CD4-positive, alpha-beta T cell treated with Interleukin-1 beta for 1 hour (primary cell): ENCODE data around the gene CLMN.
"Not testable (repeated sequence)": the region's sequence is repeated elsewhere in the genome, so short reads cannot be mapped to it uniquely, and the experiment has no call there.

ENCODE experiments used
- DNase-seq, 2 donors: peaks; one replicate each; pipeline ENCODE4 v3.0.0-alpha.2; 2020 to 2022

Gene CLMN

DNA sequence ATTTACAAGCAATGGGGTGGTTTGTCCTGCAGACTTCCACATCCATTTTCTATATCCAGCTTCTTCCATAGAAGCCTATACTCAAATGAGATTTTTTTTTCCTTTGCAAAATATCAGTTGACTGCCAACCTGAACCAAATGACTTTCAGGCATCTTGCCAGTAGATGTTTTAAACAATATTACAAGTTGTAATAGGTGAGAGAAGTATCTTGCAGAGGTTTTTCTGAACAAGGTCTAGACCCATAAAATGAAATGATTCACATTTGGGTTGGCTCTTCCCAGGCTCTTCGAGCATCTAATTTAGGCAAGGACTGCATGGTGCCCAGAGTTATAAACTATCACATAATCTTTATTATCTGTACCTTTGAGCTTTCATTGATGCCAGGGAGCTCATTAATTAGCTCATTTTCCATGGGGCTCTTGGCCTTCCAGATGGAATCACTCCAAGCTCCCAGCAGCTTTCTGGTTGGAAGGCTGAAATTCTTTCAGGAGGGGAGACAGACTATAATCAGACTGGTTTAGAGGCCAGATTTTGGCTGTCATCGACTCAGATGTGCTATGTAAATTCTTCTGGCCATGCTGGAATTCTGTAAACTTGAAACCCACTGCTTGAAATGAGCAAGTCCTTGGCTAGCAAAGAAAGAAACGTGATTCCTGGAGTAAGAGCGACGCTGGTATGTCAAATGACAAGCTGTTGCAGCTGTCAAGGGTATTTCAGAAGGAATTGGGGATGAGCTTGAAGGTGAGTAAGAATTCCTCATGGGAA lies 130.2 kb downstream of the CLMN start:
- DNase-seq = no peak

DNA sequence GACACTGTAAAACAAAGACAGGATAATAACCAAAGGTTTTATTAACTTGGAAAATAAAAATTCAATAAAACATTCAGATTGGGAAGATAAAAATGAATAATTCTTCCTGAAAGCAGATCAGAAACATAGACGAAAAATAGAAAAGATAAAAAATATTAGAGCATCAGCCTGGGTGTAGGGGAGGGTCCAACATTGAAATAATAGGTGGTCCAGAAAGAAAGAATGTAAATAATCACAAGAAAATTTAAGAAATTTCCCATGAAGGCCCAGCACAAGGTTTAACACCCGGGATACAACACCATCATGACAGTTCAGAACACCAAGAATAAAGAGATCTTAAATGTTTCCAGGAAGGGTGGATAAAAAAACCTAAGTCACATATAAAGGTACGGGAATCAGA lies 131.3 kb downstream of the CLMN start:
- no peak for DNase-seq

DNA sequence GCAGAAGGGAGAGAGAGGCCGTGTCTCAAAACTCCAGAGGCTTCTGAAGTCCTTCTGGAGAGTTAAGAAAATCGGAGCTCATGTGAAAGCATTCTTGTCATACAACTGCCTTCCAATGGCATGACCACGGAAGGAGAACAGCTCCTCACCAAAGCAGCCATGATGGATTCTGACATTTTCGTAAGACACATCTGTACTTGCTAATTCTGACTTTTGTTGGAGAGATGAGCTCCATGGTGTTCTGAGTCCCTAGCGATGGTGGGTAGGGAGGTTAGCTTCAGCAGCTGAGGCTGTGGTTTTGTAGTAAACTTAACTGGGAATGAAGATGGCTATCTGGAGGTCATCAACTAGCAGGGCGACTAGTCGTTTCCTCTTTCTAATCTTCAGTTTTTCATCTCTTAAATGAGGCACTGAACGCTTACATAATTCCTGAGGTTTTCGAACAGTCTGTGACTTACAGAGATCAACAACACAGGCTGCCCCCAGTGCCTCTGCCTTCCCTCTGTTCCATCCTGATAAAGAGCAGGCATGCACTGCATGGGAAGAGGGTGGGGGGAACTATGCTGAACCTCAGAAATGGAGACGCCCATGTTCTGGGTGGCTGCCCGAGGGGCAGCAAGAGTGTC lies 133.8 kb downstream of the CLMN start:
- no peak for DNase-seq

DNA sequence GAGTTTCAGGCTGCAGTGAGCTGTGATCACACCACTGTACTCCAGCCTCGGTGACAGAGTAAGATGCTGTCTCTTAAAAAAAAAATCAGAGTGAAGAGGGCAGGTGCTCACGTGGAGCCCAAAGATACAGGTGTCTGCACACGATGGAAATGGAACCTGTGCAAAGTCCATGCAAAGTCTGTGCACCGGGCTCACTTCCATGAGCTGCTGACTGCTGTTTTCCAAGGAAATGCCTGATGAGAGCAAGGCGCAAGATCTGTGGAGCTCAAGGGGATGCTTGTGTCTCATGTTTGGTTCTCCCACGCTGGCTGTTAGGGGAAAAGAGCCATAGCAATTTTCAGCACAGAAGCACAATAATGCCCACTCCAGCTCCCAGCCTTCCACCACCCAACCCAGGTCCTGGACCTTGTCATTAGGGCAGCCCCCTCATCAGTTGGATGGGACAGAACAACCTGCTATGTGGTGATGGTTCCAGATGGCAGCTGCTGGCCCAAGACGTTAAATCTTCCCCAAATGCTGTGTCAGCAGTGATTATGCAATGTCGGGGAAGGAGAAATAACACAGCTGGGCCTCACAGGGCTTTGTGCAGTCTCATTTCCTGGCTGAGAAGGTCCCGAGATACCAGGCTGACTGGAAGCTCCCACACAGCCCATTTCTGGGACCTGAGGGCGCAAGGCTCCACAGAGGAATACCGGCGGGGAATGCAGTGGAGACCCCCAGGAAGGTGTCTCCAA lies 134.5 kb downstream of the CLMN start:
- peak in 1 of 2 donors; percentile 56 for DNase-seq

DNA sequence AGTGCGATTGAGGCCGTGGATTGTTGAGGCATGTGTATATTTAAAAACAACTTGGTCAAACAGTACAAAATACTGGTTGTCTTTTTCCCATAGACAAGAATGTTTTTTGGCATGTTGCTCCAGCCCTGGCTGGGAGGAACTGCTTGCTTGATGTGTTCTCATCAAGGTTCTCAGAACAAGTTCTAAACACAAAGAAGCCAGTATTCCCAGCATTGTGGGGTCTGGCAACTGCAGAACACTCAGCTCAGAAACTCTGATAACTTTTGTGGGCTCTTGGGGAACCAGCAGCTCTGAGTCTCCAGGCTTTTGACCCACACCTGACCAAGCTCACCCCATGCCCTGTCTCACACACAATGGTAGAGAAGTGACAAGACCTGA lies 135.3 kb downstream of the CLMN start:
- no peak for DNase-seq

DNA sequence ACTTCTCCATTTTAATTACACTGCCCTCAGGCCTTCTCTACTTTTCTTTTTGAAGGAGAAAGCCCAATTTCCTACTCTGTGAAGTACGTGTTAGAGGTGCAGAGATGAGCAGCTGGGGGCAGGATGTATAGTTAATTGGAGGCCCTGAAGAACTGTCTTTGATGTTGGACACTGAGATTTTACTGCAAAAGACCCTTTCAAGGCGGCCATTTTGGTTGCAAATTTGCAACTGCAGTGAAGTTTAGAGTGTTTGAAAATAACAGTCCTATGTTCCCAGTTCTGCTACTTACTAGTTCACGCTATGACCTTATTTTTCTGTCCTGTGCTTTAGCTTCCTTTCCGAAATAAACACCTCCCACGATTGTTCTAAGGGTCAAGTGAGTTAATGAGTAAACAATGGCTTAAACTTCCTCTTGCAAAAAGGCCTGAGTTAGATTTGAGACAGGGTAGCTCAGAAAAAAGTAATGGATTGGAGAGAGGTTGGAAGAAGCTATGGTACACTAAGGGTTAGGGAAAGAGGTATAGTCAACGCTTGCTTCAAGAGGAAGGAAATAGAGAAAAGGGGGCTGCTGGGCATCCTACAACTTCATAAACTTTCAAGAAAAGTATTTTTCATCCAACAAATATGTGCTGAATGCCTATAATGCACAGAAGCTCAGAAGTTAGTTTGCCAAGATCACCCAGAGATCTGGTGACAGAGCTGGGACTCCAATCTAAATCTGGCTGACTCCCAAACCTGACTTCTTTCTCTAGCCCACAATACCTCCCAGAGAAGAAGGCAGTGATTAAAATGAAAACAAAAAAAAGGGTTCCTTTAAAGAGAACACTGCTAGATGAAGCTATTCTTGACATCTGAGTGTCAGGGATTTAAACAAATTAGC lies 135.9 kb downstream of the CLMN start:
- no peak for DNase-seq

DNA sequence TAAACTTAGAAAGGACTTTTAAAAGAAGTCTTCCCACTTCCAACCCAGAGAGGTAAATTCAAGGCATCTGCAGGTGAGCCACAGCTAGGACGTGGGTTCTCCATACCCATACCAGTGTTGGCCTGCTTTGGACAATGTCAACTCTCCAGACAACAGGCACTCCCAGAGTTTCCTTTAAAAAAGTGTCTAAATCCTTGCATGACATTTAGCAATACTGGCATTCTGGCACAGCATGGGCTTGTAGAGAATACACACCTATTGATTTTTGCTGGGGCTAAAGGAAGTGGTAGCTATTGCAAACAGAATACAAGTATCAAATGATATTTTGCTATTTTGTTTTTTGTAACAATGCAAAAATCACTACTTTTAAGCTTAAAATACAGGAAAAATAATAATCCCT lies 136.6 kb downstream of the CLMN start:
- no peak for DNase-seq

DNA sequence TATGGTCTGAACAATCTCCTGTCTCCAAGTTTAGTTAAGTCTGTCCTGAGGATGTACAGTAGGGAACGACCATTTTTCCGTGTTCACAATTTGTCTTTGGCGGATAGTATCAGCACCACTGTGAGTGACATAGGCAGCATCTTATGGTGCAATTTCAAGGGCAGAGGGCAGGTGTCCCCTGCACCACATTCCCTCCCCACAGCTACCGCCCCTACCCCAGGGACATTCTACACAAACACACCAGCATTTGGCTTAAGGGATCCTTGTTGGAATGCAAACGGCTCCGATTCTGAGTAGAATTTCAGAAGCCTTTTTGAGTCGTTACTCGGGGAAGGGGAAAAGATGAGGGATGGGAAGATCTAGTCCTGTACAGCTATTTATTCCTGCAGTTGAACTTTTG lies 137.3 kb downstream of the CLMN start:
- DNase-seq = no peak

DNA sequence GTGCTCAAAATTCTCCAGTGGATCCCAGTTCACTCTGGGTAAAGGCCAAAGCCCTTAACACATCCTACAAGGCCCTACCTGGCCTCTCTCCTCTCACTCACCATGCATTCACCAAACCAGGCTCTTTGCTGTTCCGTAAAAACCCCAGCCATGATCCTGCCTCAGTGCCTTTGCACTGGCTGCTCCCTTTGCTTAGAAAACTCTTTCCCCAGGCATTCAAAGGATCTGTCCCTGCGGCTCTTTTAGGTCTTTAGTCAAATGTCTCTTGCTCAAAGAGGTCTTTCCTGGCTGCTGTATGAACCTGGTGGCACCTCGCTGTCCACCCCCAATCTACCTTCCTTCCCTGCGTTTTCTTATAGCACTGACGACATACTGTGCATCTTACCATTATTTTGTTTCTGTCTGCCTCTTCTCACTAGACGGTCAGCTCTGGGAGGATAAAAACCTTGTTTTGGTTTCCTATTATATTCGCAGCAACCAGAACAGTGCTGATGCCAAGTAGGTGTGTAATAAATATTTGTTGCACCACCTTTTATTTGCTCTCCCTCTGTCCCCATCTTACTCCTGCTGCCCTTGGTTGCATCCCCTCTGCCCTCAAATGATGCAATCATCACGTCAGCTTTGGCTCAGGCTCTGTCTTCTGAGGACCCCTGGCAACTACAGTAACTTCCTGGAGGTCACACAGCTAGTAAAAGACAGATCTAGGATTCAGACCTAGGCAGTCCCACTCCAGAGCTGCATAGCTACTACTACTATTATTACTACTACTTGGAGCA lies 138.6 kb downstream of the CLMN start:
- no peak for DNase-seq

DNA sequence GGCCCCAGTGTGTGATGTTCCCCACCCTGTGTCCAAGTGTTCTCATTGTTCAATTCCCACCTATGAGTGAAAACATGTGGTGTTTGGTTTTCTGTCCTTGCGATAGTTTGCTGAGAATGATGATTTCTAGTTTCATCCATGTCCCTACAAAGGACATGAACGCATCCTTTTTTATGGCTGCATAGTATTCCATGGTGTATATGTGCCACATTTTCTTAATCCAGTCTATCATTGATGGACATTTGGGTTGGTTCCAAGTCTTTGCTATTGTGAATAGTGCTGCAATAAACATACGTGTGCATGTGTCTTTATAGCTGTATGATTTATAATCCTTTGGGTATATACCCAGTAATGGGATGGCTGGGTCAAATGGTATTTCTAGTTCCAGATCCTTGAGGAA lies 144.0 kb downstream of the CLMN start:
- DNase-seq = not testable (repeated sequence)

DNA sequence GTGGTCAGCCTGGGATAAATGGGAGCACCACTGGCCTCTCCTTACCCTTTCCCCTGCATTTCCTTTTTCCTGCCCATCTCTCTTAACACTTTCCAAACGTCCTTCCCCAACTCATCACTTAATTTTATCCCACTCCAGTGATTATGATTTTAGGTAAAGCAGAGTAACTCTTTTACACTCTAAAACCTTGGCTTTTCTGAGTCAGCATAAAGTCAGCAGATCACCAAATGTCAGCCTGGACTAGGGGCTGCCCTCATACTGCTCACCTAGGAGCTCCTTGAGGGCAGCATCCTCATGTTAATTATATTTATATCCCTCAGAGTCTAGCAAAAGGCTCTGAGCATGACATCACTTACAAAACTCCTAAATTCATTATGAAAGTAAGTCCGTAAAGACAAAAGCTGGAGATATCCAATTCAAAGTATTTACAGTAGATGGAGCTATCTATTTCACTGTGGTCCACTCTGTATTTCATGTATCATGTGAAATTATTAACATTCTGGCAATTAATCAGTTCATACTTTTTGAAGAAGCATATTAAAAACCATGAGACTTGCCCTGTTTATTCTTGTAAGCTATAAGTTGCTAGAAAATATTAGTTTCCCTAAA lies 145.4 kb downstream of the CLMN start:
- DNase-seq = no peak

DNA sequence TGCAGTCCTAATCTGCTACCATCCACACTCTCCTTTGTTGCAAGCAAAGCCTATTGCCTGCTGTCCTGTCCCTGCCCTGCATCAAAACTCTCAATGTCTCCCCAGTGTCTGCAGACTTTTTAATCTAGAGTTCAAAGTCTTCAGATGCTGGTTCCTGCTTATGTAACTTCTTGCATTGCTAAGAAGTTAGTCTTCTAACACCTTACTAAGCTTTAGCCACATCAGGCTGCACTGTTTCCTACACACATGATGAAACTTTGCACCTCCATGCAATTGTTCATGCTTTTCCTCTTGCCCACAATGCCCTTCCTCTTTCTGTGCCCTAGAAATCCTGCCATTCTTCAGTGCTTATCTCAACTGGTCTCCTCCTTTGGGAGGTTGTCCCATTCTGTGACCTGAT lies 146.2 kb downstream of the CLMN start:
- no peak for DNase-seq

DNA sequence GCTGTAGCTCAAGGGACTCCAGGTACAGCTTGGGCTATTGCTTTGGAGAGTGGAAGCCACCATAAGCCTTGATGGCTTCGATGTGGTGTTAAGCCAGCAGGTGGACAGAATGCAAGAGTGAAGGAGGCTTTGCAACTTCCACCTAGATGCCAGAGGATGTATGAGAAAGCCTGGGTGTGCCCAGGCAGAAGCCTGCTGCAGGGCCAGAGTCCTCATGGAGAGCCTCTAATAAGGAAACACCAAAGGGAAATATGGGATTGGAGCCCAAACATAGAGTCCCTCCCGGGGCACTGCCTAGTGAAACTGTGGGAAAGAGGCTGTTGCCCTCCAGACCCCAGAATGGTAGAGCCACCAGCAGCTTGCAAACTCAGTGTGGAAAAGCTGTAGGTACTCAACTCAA lies 152.5 kb downstream of the CLMN start:
- DNase-seq = no peak

DNA sequence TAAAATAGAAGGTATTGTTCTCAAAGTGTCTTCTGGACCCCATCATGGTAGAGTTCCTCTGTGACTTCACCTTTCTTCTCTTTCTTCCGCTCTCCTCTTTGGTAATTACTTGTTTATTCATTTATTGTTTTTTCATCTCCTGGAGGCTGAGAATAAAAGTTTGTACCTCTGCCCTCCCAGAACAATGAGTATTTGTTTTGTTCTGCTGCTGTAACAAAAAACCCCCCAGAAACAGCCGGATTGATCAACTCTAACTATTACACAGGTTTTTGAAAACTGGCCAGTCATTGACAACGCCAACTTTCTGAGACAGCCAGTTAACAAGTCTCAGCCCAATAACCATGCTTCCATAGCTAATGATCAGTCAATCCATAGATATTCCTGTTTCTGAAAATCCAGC lies 154.2 kb downstream of the CLMN start:
- DNase-seq = no peak

DNA sequence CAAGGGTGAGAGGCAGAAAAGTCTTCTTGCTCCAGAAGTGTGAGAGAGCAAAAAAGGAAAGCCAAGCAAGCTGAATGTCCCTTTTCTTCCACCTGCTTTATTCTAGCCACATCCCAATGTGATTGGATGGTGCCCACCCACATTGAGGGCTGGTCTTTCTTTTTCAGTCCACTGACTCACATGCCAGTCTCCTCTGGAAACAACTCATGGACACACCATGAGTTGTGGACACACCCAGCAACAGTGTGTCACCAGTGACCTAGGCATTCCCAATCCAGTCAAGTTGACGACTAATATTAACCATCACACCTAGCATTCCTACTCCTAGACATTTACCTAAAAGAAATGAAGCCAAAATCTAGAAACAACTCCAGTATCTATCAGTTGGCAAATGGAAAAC lies 155.2 kb downstream of the CLMN start:
- no peak for DNase-seq

DNA sequence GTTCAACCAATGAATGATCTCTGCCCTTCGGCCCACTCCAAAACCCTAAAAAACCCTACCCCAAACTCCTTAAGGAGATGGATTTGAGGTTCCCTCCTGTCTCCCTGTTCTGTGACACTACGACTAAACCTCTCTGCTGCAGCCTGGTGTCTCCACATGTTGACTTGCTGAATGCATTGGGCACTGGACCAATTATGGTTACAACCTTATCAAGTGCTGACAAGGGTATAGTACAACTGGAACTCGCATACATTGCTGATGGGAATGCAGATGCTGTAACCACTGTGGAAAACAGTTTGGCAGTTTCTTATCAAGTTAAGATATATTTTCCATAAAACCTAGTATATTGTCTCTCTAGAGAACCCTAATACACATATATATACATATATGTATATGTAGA lies 156.0 kb downstream of the CLMN start:
- no peak for DNase-seq

DNA sequence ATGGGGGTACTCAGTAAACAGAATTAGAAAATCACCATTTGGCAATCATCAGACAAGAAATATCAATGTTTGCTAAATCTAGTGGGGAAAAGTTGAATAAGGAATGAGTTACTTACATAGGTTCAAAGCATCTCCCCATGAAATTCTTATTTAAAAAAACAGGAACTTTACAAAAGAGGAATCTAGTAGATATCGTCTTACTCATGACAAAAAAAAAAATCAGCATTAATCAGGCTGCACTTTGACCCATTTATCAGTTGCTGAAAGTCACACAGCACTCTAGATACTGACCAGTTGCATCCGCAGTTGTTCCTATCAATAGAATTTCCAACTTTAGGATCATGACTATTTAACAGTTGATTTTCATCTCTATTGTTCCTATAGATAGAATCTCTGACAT lies 156.6 kb downstream of the CLMN start:
- DNase-seq = no peak

DNA sequence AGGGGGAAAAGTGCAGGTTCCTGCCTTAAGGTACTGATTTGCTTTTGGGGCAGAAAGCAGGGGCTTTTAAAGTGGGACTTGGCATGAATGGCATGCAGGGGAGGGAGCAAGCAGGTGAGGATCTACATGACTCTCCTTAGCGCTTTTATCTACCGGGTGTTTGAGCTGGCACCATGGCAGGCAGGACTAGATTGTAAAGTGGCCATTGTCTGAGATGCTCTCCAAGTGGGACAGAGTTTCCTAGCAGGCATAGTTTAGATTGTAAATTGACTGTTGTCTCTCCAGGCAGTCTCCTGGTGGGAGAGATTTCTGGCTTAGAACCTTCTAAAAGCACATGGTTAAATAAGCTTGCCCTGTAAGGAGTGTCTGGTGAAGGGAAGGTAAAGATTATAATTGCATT lies 157.1 kb downstream of the CLMN start:
- no peak for DNase-seq

DNA sequence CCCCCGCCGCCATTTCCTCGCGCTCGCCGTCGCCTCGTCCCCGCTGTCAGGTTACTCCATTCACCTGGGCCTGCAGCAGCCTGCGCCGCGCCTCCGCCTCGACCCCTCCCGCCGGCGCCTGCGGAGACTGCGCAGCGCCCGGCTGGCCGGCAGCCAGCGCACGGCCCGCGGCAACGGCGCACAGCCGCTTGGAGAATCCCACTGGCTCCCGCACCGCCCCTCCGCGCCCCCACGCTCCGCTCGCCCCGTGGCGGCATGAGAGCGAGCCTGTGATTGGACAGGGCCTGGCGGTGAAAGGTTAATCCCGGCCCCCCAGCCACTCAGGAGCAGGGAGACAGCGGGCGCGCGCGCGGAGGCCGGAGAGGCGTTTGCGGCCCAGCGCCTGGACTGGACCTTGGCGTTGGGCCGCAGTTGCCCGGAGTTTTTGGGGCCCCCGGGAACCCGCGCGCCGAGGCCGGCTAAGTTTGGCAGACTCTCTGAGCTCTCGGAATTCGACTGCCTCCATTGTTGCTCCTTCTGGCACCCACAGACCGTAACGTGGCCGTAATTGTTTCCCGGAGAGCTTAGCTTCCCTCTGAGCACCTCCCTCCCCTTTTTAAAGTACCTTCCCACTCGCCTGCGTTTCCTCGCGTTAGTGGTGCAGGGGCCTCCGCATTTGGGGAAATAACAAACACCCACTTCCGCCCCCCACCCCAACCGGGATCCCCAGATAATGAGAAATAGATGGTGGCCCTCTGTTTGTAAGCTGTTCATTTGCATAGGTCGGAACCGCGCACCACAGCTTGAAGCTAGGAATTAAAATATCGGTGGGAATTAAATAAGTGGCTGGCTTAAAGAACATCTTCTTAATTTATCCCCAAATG lies 162.2 kb downstream of the CLMN start, which contains the start of gene DICER1:
Gene DICER1, minus strand, starts transcription at position 203 of the 863 bp plus-strand sequence. CDS start 24,071 bp downstream, outside the sequence.
- peak; percentile 92 to 95 for DNase-seq

DNA sequence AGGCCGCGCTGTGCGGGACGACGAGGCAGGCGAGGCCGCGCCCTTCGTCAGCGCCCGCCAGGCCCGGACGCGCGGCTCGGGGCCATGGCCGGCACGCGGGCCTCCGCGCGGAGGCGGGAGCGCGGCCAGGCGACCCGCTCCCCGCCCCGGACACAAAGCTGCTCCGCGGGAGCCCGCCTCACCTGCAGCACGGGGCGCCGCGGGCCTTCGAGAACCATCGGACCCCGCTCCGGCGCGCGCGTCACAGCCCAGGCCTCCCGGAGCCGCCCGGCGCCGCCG lies 162.7 kb downstream of the CLMN start:
- no peak for DNase-seq
